Forelimb muscle (tissue), 1 donor: Measurements from ENCODE around the gene ACAP1. TPM values are rescaled to one million over a fixed set of nuclear protein-coding genes. Genes with fewer than 3 reads are reported as not detected.

Experiments used
- DNase-seq: peaks from one replicate; pipeline ENCODE4 v3.0.0-alpha.2; 2013; ENCODE audit warnings: low read depth
- polyA plus RNA-seq: library from polyadenylated mRNA; unstranded; fragments of 120-200 nt; gene quantifications from one replicate; pipeline ENCODE4 v1.2.1, GENCODE V29; 2013; ENCODE audit not compliant: insufficient read length

ACAP1 gene
- polyA plus RNA-seq, 1 donor = 11.3 TPM

DNA sequence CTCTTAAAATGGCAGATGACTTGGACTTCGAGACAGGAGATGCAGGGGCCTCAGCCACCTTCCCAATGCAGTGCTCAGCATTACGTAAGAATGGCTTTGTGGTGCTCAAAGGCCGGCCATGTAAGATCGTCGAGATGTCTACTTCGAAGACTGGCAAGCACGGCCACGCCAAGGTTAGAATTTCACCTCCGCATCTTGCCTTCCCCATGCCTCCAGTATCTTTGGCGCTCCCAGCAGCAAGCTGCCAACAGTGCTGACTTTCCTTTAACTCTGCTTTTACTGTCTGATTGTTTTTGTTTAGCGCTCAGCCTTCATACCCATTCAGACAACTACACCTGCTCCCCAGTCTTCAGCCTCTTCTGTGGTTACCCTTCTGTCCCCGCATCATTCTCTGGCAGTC is 26.7 kb upstream of the ACAP1 start:
- no peak for DNase-seq

GRCh38 chr17:7311110-7311705 is 25.1 kb upstream of the ACAP1 start:
- no peak for DNase-seq

DNA sequence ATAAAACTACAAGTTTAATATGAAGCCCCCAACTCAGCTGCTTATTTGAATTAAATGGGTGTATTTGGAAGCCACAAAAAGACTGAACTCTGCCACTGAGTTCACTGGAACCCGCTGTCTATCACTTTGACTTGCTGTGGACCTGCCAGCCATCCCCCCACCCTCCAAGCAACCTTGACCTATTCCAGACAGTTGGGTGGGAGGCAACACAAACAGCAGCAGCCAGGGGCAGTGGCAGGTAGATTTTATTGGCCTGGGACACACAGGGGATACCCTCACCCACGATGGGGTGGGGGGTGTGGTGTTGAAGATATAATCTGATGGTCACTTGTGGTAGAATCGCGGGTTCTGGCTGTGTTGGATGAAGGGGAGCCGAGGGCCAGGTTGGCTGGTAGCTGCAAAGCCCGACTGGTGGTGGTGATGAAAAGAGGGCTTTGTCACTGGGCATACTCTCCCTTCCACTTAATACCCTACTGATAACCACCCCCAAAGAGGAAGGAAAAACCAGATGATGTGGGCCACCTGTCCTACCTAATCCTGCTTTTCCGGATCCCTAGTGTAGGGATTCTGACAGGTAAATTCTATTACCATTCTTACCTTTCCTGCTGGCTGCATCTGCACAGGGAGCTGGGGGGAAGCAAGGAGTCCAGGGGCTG is 23.8 kb upstream of the ACAP1 start:
- DNase-seq = no peak

- no peak for DNase-seq
Observed at GRCh38 chr17:7313088-7313889, 23.0 kb upstream of the ACAP1 start.

DNA sequence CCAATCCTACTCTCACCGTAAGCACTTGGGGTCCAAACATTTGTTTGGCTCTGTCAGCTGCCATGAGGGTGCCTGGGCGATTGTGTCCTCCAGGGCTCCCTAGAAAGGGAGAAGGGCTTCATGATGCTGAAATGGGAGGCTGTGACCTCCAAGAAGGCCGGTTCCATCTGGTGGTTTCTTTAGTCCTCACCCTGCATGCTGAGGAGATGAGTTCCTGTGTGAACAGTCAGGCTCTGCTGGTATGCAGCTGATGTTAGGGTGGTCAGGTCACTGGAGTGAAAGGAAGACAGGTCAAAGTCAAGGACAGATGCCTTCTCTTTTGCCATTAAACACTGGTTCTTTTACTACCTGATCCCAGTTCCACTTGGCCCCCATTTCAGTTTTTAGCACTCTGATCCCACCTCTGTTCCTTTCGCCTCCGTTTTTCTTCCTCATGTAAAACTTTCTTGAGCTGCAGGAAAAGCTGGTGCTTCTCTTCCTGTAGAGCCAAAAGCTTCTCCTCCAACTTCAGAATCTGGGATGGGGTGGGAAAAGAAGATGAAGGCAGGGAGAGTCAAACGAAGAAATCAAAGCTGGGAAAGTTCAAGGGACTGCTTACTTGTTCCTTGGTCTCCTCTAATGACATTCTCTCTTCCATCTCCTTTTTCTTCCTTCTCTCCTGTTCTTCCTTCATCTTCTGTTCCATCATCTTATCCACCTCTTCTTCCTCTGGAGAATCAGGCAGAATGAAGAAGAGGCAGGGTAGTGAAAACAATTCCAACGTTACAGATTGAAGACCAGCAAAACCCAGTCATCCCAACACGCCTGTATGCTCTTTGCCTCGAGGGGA is 22.2 kb upstream of the ACAP1 start:
- no peak for DNase-seq

GRCh38 chr17:7314719-7315569 is 21.4 kb upstream of the ACAP1 start, which contains the start of gene GPS2:
TSS of gene GPS2 (minus strand) at chr17:7315360. CDS start at chr17:7315052, 308 bp downstream.
- no peak for DNase-seq

- no peak for DNase-seq
Observed at GRCh38 chr17:7315570-7316235, 20.6 kb upstream of the ACAP1 start.

- no peak for DNase-seq
Observed at GRCh38 chr17:7317161-7317803, 19.0 kb upstream of the ACAP1 start.

- no peak for DNase-seq
Observed at GRCh38 chr17:7318121-7318860, 18.0 kb upstream of the ACAP1 start.

GRCh38 chr17:7321466-7321865 is 14.9 kb upstream of the ACAP1 start:
- no peak for DNase-seq

GRCh38 chr17:7322520-7323194 is 13.7 kb upstream of the ACAP1 start:
- DNase-seq = no peak

DNA sequence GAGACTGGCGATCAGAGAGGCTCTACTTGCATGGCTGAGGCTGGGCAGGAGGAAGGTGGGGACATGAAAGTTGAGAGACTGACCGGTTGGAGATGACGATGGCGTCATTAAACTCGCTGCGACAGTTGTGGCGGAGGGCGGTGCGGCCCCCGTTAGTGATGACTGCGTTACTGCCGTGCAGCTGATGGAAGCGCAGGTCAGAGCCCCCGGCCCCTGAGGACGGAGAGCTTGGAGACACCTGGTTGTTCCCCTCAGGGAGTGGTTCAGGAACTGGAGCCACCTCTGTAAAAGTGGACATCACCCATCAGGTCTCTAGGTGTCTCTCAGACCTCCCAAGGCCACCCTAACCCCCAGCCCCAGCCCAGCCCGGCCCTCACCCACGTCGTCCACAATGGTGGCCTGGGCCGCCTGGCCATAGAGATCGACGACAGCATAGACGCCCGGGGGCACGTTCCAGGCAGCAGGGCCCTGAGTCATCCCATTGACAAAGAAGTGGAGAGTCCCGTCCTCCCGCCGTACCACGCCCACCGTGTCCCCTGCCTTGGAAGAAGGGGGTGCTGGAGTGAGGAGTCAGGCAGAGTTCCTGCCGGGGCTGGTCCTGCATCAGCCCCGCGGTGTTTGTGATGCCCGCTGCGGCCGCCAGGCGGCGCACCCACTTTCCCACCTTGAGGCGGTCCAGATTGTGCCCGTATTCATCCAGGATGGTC is 12.4 kb upstream of the ACAP1 start:
- DNase-seq = no peak

DNA sequence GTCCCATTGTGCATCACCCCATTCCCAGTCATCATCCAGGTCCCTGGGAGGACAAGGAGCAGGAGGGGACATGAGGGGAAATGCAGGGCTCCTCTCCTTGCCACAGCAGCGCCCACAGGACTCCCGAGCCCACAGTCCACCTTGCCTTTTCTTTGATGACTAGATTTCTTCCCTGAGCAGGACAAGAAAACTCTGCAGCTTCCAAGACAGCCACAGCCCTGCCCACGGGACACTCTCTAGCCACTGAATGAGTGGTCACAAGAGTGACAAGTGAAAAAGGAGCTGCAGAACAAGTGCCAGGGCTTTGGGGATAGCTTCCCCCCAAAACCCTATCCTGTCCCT is 11.9 kb upstream of the ACAP1 start:
- no peak for DNase-seq

GRCh38 chr17:7325031-7325528 is 11.2 kb upstream of the ACAP1 start:
- no peak for DNase-seq

DNA sequence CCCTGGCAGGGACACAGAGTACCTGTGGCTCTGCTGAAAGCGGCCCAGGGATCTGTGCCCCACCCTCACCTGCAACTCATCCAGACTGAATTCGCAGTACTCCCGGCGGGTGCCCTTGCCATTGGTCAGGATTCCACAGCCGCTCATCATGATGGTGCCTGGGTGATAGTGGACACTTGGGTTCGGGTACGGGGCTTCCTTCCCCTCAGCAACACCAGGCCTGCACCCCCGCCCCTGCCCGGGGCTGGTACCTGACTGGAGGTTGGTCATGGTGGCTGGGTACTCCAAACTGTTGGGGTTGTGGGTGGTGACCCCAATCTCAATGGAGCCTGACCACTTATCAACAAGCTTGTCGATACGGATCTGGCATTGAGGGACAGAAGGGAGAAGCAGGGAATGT is 10.1 kb upstream of the ACAP1 start:
- DNase-seq = no peak

- DNase-seq = no peak
Observed at GRCh38 chr17:7327056-7327455, 9.3 kb upstream of the ACAP1 start.

GRCh38 chr17:7327501-7327900 is 8.8 kb upstream of the ACAP1 start:
- DNase-seq = no peak

GRCh38 chr17:7328009-7328408 is 8.3 kb upstream of the ACAP1 start:
- DNase-seq = no peak
